Glutamatergic neuron (in vitro differentiated cells): ENCODE measurements around the gene RBM26. TPM values are rescaled to one million over a fixed set of nuclear protein-coding genes. Genes with fewer than 3 reads are reported as not detected.

Experiments
- DNase-seq: peaks from one replicate; pipeline ENCODE4 v3.0.0; 2022
- H3K27ac Mint-ChIP-seq: one replicate; pipeline ENCODE4 v1.8.0; 2020; ENCODE audit warnings: mild to moderate bottlenecking, mixed read lengths, inconsistent platforms; ENCODE audit not compliant: unreplicated experiment
- H3K27me3 Mint-ChIP-seq: one replicate; pipeline ENCODE4 v1.8.0; 2020; ENCODE audit warnings: mild to moderate bottlenecking, moderate library complexity, mixed read lengths, inconsistent platforms; ENCODE audit not compliant: unreplicated experiment
- H3K36me3 Mint-ChIP-seq: one replicate; pipeline ENCODE4 v1.8.0; 2020; ENCODE audit warnings: mild to moderate bottlenecking, mixed read lengths, inconsistent platforms; ENCODE audit not compliant: unreplicated experiment
- H3K4me1 Mint-ChIP-seq: one replicate; pipeline ENCODE4 v1.8.0; 2020; ENCODE audit warnings: mild to moderate bottlenecking, low read depth, mixed read lengths, inconsistent platforms; ENCODE audit not compliant: unreplicated experiment
- H3K4me3 Mint-ChIP-seq: one replicate; pipeline ENCODE4 v1.8.0; 2020; ENCODE audit warnings: mild to moderate bottlenecking, mixed read lengths, inconsistent platforms; ENCODE audit not compliant: unreplicated experiment
- H3K9me3 Mint-ChIP-seq: one replicate; pipeline ENCODE4 v1.8.0; 2020; ENCODE audit warnings: mild to moderate bottlenecking, moderate library complexity, mixed read lengths, inconsistent platforms; ENCODE audit not compliant: unreplicated experiment
- total RNA-seq: library from RNA; stranded (reverse); fragmentation: NEBNext Ultra II Directional; extraction: Animal tissue kit (Norgen Biotek cat#: 25700); gene quantifications from one replicate; pipeline ENCODE4 v1.2.1, GENCODE V29; 2021; ENCODE audit not compliant: unreplicated experiment
- TF ChIP-seq, protein P1 (sequence below): fragments of 200-600 bp; sonication (generic); IDR thresholded peaks from one replicate; pipeline ENCODE4 v1.5.0; 2021; ENCODE audit not compliant: partially characterized antibody, unreplicated experiment

The RBM26 gene
- total RNA-seq, 1 donor from 2014 or later = 51.4 TPM

DNA sequence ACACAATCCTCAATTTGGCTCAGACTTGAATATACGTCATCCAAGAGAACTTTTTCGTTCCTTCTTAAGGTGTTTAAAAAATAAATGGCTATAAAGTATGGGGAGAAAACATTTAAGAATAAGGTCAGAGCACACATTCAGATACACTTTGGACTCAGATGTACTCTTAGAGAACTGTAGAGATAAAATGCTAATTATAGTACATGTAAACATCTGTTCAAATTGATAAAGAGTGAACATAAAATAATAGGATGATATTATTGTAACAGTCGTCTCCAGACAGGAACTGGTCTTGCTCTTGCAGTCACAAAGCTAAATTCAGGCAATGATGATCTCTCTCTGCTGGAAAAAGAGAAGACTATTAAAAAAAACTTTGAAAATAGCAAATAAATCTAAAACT lies 91.4 kb downstream of the RBM26 start:
- Mint-ChIP-seq H3K27ac (no peak overlapping the region), H3K9me3 (no peaks in the 10 kb centered on the region), H3K36me3 (no peaks in the 10 kb centered on the region), H3K27me3 (no peaks in the 10 kb centered on the region), H3K4me3 (no peak overlapping the region), H3K4me1 (no peaks in the 10 kb centered on the region)
- DNase-seq = no peak
- TF ChIP-seq, protein P1, sequence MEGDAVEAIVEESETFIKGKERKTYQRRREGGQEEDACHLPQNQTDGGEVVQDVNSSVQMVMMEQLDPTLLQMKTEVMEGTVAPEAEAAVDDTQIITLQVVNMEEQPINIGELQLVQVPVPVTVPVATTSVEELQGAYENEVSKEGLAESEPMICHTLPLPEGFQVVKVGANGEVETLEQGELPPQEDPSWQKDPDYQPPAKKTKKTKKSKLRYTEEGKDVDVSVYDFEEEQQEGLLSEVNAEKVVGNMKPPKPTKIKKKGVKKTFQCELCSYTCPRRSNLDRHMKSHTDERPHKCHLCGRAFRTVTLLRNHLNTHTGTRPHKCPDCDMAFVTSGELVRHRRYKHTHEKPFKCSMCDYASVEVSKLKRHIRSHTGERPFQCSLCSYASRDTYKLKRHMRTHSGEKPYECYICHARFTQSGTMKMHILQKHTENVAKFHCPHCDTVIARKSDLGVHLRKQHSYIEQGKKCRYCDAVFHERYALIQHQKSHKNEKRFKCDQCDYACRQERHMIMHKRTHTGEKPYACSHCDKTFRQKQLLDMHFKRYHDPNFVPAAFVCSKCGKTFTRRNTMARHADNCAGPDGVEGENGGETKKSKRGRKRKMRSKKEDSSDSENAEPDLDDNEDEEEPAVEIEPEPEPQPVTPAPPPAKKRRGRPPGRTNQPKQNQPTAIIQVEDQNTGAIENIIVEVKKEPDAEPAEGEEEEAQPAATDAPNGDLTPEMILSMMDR = no peak

DNA sequence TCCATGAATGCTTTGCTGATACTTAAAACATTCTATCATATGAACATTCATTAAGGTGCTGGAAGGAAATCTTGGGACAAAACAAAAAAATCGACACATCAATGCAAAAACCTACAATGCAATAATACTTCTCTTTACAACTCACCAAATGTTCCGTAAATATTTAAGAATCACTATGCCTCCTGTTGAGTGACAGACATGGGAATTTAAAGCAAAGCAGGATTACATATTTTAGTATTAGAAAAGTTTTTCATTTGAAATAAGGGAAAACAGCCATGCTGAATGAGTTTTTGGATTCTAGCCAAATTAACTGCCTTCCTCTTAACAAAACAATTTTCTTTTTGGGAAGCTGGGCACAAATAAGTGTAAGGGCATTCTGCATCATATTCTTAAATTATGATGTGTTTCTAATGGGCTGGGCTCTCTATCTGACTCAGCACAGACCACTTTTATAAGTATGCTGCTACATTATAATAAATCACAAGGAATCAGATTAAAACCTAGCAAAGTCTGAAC lies 93.7 kb downstream of the RBM26 start:
- H3K4me1 Mint-ChIP-seq = no peaks in the 10 kb centered on the region
- no peaks in the 10 kb centered on the region for H3K9me3 Mint-ChIP-seq
- no peak overlapping the region for H3K27ac Mint-ChIP-seq
- H3K27me3 Mint-ChIP-seq = no peaks in the 10 kb centered on the region
- no peaks in the 10 kb centered on the region for H3K36me3 Mint-ChIP-seq
- H3K4me3 Mint-ChIP-seq = no peak overlapping the region
- TF ChIP-seq, protein P1 = no peak
- no peak for DNase-seq

DNA sequence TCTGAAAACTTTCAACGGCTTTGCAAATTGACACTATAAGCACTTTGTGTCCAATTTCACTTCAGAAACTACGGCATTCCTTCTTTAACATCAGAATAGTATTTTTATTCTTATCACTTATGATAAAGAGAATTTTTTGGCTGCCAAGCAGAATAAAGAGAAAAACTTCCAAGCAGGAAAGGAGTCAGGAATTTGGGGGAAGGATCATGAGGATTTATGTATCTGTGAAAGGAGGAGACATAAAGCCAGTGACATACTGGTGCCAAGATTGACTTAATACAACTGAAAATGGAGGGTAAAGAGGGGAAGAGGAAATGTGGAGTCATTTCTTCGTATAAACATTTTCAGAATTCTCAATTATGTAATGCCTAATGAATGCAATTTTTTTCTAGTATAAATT lies 94.7 kb downstream of the RBM26 start:
- peaks cover 2% of the 10 kb centered on the region for H3K27me3 Mint-ChIP-seq
- no peaks in the 10 kb centered on the region for H3K9me3 Mint-ChIP-seq
- no peaks in the 10 kb centered on the region for H3K36me3 Mint-ChIP-seq
- H3K27ac Mint-ChIP-seq = no peak overlapping the region
- H3K4me3 Mint-ChIP-seq = no peak overlapping the region
- TF ChIP-seq, protein P1 = no peak
- no peaks in the 10 kb centered on the region for H3K4me1 Mint-ChIP-seq
- DNase-seq = no peak

DNA sequence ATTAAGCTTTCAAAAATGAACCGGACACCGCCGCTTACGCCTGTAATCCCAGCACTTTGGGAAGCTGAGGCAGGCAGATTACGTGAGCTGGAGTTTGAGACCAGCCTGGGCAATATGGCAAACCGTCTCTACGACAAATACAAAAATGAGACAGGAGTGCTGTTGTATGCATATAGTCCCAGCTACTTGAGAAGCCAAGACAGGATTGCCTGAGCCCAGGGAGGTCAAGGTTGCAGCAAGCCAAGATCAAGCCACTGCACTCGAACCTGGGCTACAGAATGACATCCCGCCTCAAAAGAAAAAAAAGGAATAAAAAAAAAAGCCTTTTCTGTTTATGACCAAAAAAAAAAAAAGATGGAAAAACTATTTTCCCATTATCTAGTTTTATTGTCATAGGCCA lies 96.4 kb downstream of the RBM26 start:
- H3K4me3 Mint-ChIP-seq = no peak overlapping the region
- no peaks in the 10 kb centered on the region for H3K36me3 Mint-ChIP-seq
- peaks cover 2% of the 10 kb centered on the region for H3K27me3 Mint-ChIP-seq
- no peak for DNase-seq
- no peaks in the 10 kb centered on the region for H3K9me3 Mint-ChIP-seq
- H3K27ac Mint-ChIP-seq = no peak overlapping the region
- H3K4me1 Mint-ChIP-seq = no peaks in the 10 kb centered on the region
- TF ChIP-seq, protein P1 = no peak

DNA sequence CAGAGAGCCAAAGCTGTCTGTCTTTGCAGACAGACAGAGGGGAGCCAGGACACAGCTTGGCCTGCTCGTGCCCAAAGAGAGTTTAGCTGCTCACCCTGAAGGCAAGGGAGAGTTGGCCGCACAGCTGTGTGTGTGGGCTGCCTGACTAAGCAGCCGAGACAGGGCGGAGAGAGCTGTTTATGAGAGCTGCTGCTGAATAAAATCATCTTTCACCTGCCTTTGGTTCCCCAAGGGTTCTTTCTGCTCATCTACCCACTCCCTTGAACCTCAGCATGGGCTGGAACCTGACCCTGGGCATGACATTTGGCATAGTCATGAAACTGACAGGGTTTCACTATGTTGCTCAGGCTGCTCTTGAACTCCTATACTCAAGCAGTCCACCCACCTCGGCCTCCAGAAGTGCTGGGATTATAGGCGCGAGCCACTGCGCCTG lies 98.2 kb downstream of the RBM26 start:
- no peak for DNase-seq
- no peak overlapping the region for H3K4me3 Mint-ChIP-seq

More for the DNA sequence above, 98.2 kb downstream of the RBM26 start:
- Mint-ChIP-seq H3K27ac (no peak overlapping the region), H3K9me3 (no peaks in the 10 kb centered on the region), H3K36me3 (no peaks in the 10 kb centered on the region), H3K27me3 (peaks cover 2% of the 10 kb centered on the region), H3K4me1 (no peaks in the 10 kb centered on the region)
- TF ChIP-seq, protein P1 = no peak
